Measurements from ENCODE around the gene AASDH.
"Not testable (repeated sequence)": the region's sequence is repeated elsewhere in the genome, so short reads cannot be mapped to it uniquely, and the experiment has no call there.

Gene AASDH

DNA sequence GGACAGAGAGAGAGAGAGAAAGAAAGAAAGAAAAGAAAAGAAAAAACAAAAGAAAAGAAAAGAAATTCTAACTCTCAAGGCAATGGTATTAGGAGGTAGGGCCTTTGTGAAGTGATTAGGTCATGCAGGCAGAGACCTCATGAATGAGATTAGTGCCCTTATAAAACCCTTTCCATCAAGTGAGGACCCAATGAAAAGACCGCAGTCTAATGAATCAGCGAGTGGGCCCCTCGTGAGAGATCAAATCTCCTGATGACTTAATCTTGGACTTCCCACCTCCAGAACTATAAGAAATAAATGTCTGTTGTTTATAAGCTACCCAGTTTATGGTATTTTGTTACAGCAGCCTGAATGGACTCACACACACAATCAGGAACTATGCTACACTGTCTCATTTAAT, 16.9 kb downstream of the AASDH start:
- no peaks in the 10 kb centered on the region for H3F3A ChIP-seq (ENCODE audit: low read depth)
- H3K9me2 ChIP-seq (replicated peaks; ENCODE audit: low read depth, low read length) = no peaks in the 10 kb centered on the region
- TF ChIP-seq, protein P1, sequence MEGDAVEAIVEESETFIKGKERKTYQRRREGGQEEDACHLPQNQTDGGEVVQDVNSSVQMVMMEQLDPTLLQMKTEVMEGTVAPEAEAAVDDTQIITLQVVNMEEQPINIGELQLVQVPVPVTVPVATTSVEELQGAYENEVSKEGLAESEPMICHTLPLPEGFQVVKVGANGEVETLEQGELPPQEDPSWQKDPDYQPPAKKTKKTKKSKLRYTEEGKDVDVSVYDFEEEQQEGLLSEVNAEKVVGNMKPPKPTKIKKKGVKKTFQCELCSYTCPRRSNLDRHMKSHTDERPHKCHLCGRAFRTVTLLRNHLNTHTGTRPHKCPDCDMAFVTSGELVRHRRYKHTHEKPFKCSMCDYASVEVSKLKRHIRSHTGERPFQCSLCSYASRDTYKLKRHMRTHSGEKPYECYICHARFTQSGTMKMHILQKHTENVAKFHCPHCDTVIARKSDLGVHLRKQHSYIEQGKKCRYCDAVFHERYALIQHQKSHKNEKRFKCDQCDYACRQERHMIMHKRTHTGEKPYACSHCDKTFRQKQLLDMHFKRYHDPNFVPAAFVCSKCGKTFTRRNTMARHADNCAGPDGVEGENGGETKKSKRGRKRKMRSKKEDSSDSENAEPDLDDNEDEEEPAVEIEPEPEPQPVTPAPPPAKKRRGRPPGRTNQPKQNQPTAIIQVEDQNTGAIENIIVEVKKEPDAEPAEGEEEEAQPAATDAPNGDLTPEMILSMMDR (conservative IDR thresholded peaks at IDR 0.05; ENCODE audit: low read length) = no peak
- TF ChIP-seq EZH2phosphoT487 (IDR thresholded peaks at IDR 0.05; ENCODE audit: borderline replicate concordance) = no peak
- no peak overlapping the region for H3K4me3 ChIP-seq (ENCODE audit: low read length, poor library complexity, severe bottlenecking)
- H2AFZ ChIP-seq (ENCODE audit: low read length) = no peak overlapping the region
- no peaks in the 10 kb centered on the region for H3K4me1 ChIP-seq (ENCODE audit: insufficient read depth, low read length, poor library complexity, severe bottlenecking)
- H3K4me2 ChIP-seq (ENCODE audit: low read depth, low read length, poor library complexity, severe bottlenecking) = no peak overlapping the region
- no peaks in the 10 kb centered on the region for H4K20me1 ChIP-seq (ENCODE audit: insufficient read depth, low read length, poor library complexity, severe bottlenecking)
- H3K36me3 ChIP-seq (ENCODE audit: insufficient read depth, low read length) = no peaks in the 10 kb centered on the region
- no peaks in the 10 kb centered on the region for H3K27me3 ChIP-seq (ENCODE audit: insufficient read depth, low read length, poor library complexity, severe bottlenecking)
- no peak overlapping the region for H3K9ac ChIP-seq (ENCODE audit: low read depth, low read length, poor library complexity, severe bottlenecking)
- H3K9me3 ChIP-seq (ENCODE audit: insufficient read depth, low read depth, low read length) = no peaks in the 10 kb centered on the region
- H3K79me2 ChIP-seq (ENCODE audit: insufficient read depth, low read length) = no peaks in the 10 kb centered on the region

DNA sequence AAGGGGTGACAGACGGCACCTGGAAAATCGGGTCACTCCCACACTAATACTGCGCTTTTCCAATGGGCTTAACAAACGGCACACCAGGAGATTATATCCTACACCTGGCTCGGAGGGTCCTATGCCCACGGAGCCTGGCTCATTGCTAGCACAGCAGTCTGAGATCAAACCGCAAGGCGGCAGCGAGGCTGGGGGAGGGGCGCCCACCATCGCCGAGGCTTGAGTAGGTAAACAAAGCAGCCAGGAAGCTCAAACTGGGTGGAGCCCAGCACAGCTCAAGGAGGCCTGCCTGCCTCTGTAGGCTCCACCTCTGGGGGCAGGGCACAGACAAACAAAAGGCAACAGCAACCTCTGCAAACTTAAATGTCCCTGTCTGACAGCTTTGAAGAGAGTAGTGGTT, 24.3 kb downstream of the AASDH start:
- not testable (repeated sequence) for H3K4me2 ChIP-seq (ENCODE audit: low read depth, low read length, poor library complexity, severe bottlenecking); H3K9me2 ChIP-seq (replicated peaks; ENCODE audit: low read depth, low read length); H2AFZ ChIP-seq (ENCODE audit: low read length); H3K79me2 ChIP-seq (ENCODE audit: insufficient read depth, low read length); H3K4me3 ChIP-seq (ENCODE audit: low read length, poor library complexity, severe bottlenecking); H3K27me3 ChIP-seq (ENCODE audit: insufficient read depth, low read length, poor library complexity, severe bottlenecking); H4K20me1 ChIP-seq (ENCODE audit: insufficient read depth, low read length, poor library complexity, severe bottlenecking); H3K4me1 ChIP-seq (ENCODE audit: insufficient read depth, low read length, poor library complexity, severe bottlenecking); H3K9me3 ChIP-seq (ENCODE audit: insufficient read depth, low read depth, low read length); H3K36me3 ChIP-seq (ENCODE audit: insufficient read depth, low read length); H3K9ac ChIP-seq (ENCODE audit: low read depth, low read length, poor library complexity, severe bottlenecking); H3F3A ChIP-seq (ENCODE audit: low read depth)

DNA sequence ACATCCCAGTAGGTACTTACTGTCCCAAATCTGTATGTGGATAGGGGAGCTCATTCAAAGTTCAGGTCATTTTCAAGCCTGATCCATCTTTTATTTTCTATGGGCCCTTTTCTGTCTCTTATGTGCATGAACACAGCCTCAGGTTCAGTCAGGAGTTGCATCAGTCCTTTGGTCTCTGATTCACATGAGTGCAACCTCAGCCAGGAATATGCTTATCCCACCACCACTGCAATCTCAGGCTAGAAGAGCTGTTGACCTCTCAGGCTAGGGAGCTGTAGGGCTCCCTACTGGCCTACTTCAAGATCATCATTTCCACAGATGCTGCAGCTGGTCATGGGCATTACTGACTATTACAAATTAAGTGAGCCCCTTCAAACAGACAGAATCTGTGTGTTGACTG, 27.2 kb downstream of the AASDH start:
- no peaks in the 10 kb centered on the region for H3K9me3 ChIP-seq (ENCODE audit: insufficient read depth, low read depth, low read length)
- peaks cover 4% of the 10 kb centered on the region; the same call in 1 of the 2 replicates for H3K36me3 ChIP-seq (ENCODE audit: insufficient read depth, low read length)
- H3K4me1 ChIP-seq (ENCODE audit: insufficient read depth, low read length, poor library complexity, severe bottlenecking) = no peaks in the 10 kb centered on the region
- no peaks in the 10 kb centered on the region for H3F3A ChIP-seq (ENCODE audit: low read depth)
- H3K4me3 ChIP-seq (ENCODE audit: low read length, poor library complexity, severe bottlenecking) = no peak overlapping the region
- H3K9me2 ChIP-seq (replicated peaks; ENCODE audit: low read depth, low read length) = no peaks in the 10 kb centered on the region
- H3K9ac ChIP-seq (ENCODE audit: low read depth, low read length, poor library complexity, severe bottlenecking) = no peak overlapping the region
- H3K79me2 ChIP-seq (ENCODE audit: insufficient read depth, low read length) = no peaks in the 10 kb centered on the region
- no peaks in the 10 kb centered on the region for H4K20me1 ChIP-seq (ENCODE audit: insufficient read depth, low read length, poor library complexity, severe bottlenecking)
- no peak overlapping the region for H2AFZ ChIP-seq (ENCODE audit: low read length)
- no peak overlapping the region for H3K4me2 ChIP-seq (ENCODE audit: low read depth, low read length, poor library complexity, severe bottlenecking)
- H3K27me3 ChIP-seq (ENCODE audit: insufficient read depth, low read length, poor library complexity, severe bottlenecking) = no peaks in the 10 kb centered on the region
- TF ChIP-seq, protein P1 (conservative IDR thresholded peaks at IDR 0.05; ENCODE audit: low read length) = no peak
- no peak for TF ChIP-seq EZH2phosphoT487 (IDR thresholded peaks at IDR 0.05; ENCODE audit: borderline replicate concordance)

DNA sequence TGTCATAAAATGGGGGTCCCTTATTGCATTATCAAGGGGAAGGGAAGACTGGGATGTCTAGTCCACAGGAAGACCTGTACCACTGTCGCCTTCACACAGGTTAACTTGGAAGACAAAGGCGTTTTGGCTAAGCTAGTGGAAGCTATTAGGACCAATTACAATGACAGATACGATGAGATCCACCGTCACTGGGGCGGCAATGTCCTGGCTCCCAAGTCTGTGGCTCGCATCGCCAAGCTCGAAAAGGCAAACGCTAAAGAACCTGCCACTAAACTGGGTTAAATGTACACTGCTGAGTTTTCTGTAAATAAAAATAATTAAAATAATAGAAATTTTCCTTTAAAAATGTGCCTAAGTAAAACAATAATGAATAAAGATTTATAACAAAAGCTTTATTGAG, 30.6 kb downstream of the AASDH start:
- H3K27me3 ChIP-seq (ENCODE audit: insufficient read depth, low read length, poor library complexity, severe bottlenecking) = no peaks in the 10 kb centered on the region
- H3K4me1 ChIP-seq (ENCODE audit: insufficient read depth, low read length, poor library complexity, severe bottlenecking) = no peaks in the 10 kb centered on the region
- no peaks in the 10 kb centered on the region for H3F3A ChIP-seq (ENCODE audit: low read depth)
- no peak overlapping the region for H3K4me3 ChIP-seq (ENCODE audit: low read length, poor library complexity, severe bottlenecking)
- no peaks in the 10 kb centered on the region for H4K20me1 ChIP-seq (ENCODE audit: insufficient read depth, low read length, poor library complexity, severe bottlenecking)
- TF ChIP-seq, protein P1 (conservative IDR thresholded peaks at IDR 0.05; ENCODE audit: low read length) = no peak
- no peak for TF ChIP-seq EZH2phosphoT487 (IDR thresholded peaks at IDR 0.05; ENCODE audit: borderline replicate concordance)
- H3K9ac ChIP-seq (ENCODE audit: low read depth, low read length, poor library complexity, severe bottlenecking) = no peak overlapping the region
- H3K9me2 ChIP-seq (replicated peaks; ENCODE audit: low read depth, low read length) = no peaks in the 10 kb centered on the region
- no peak overlapping the region for H3K4me2 ChIP-seq (ENCODE audit: low read depth, low read length, poor library complexity, severe bottlenecking)
- no peaks in the 10 kb centered on the region for H3K9me3 ChIP-seq (ENCODE audit: insufficient read depth, low read depth, low read length)
- H3K36me3 ChIP-seq (ENCODE audit: insufficient read depth, low read length) = peaks cover 11% of the 10 kb centered on the region; the same call in 1 of the 2 replicates
- no peak overlapping the region for H2AFZ ChIP-seq (ENCODE audit: low read length)
- no peaks in the 10 kb centered on the region for H3K79me2 ChIP-seq (ENCODE audit: insufficient read depth, low read length)

All from Loucy (cell line).